ENCODE data around the gene GNPTAB.

DNA sequence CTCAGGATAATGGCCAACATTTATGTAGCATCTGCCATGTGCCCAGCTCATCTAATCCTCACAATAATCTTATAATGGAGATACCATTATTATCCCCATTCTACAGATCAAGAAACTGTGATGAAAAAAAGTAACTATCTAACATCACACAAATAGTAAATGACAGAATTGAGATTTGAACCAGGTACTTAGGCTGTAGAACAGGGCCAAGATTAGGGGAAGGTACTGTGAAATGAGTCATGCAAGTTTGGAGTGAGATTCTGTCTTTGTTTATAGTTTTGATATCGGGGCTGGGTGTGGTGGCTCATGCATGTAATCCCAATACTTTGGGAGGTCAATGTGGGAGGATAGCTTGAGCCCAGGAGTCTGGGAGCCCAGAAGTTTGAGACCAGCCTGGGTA, 1.3 kb upstream of the GNPTAB start:
- TF ChIP-seq, protein P1, sequence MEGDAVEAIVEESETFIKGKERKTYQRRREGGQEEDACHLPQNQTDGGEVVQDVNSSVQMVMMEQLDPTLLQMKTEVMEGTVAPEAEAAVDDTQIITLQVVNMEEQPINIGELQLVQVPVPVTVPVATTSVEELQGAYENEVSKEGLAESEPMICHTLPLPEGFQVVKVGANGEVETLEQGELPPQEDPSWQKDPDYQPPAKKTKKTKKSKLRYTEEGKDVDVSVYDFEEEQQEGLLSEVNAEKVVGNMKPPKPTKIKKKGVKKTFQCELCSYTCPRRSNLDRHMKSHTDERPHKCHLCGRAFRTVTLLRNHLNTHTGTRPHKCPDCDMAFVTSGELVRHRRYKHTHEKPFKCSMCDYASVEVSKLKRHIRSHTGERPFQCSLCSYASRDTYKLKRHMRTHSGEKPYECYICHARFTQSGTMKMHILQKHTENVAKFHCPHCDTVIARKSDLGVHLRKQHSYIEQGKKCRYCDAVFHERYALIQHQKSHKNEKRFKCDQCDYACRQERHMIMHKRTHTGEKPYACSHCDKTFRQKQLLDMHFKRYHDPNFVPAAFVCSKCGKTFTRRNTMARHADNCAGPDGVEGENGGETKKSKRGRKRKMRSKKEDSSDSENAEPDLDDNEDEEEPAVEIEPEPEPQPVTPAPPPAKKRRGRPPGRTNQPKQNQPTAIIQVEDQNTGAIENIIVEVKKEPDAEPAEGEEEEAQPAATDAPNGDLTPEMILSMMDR (IDR thresholded peaks at IDR 0.05; ENCODE audit: low read depth, low read length): no peak
- no peak for TF ChIP-seq EZH2phosphoT487 (IDR thresholded peaks at IDR 0.05; ENCODE audit: low read depth)
